ENCODE results near the gene OAS2.

GRCh38 chr12:113056381-113056630, 78.0 kb downstream of the OAS2 start:
- no peak for TF ChIP-seq CTCF (optimal IDR thresholded peaks at IDR 0.05 in 1 of 3, IDR thresholded peaks at IDR 0.05 in 1 of 3, conservative IDR thresholded peaks at IDR 0.05 in 1 of 3; ENCODE audit: extremely low read depth in 1 of 3, insufficient read depth in 2 of 3, low read length in 3 of 3)
- peak; percentile 75 for TF ChIP-seq EZH2 (IDR thresholded peaks at IDR 0.05; ENCODE audit: low read length)

All from keratinocyte (primary cell).